A673 (cell line): ENCODE measurements around the gene MCM5. TPM values are rescaled to one million over a fixed set of nuclear protein-coding genes. Genes with fewer than 3 reads are reported as not detected.

Source experiments
- BruUV-seq: library from RNA; stranded (reverse); fragments of 400-500 nt; replicated peaks from 2 replicates; lab custom pipeline; 2021; lab: Mats Ljungman, UMichigan
- CTCF ChIA-PET: fragments of 300-600 bp; sonication (Branson Sonifier 250); formaldehyde crosslinking; loops from one replicate; lab custom pipeline; 2022; ENCODE audit warnings: antibody characterized with exemption; lab: Charles Lee
- POLR2A ChIA-PET: fragments of 300-600 bp; sonication (Branson Sonifier 250); formaldehyde crosslinking; loops from one replicate; lab custom pipeline; 2022; ENCODE audit warnings: antibody characterized with exemption; ENCODE audit not compliant: low non-redundant PET; lab: Charles Lee
- DNase-seq: peaks from one replicate; pipeline ENCODE4 v3.0.0-alpha.2; 2015; ENCODE audit warnings: low spot score
- H3K27ac ChIP-seq: fragments of 200-600 bp; sonication (generic); 2 replicates; pipeline ENCODE4 v1.5.1; 2016; ENCODE audit warnings: mixed run types, low read depth, mild to moderate bottlenecking, mixed read lengths, antibody characterized with exemption, low read length; ENCODE audit not compliant: poor library complexity, severe bottlenecking
- H3K27me3 ChIP-seq: fragments of 200-600 bp; sonication (generic); replicated peaks from 2 replicates; pipeline ENCODE4 v1.6.1; 2017; ENCODE audit warnings: mixed run types, low read depth, mild to moderate bottlenecking, mixed read lengths, antibody characterized with exemption, low read length; ENCODE audit not compliant: insufficient read depth, poor library complexity
- H3K36me3 ChIP-seq: fragments of 200-600 bp; sonication (generic); 2 replicates; pipeline ENCODE4 v1.6.1; 2016; ENCODE audit warnings: mixed run types, mild to moderate bottlenecking, mixed read lengths, antibody characterized with exemption, low read length; ENCODE audit not compliant: insufficient read depth, poor library complexity, severe bottlenecking
- H3K4me1 ChIP-seq: fragments of 200-600 bp; sonication (generic); 2 replicates; pipeline ENCODE4 v1.6.1; 2017; ENCODE audit warnings: mixed run types, mild to moderate bottlenecking, mixed read lengths, antibody characterized with exemption, low read length; ENCODE audit not compliant: insufficient read depth, poor library complexity, severe bottlenecking
- H3K4me3 ChIP-seq: fragments of 200-600 bp; sonication (generic); 2 replicates; pipeline ENCODE4 v1.5.1; 2016; ENCODE audit warnings: low read depth, mixed run types, mild to moderate bottlenecking, mixed read lengths, low read length; ENCODE audit not compliant: poor library complexity, severe bottlenecking
- H3K9me3 ChIP-seq: fragments of 200-600 bp; sonication (generic); 2 replicates; pipeline ENCODE4 v1.6.1; 2016; ENCODE audit warnings: mixed run types, low read depth, mild to moderate bottlenecking, mixed read lengths, antibody characterized with exemption, low read length; ENCODE audit not compliant: poor library complexity, severe bottlenecking
- CTCF ChIP-seq: fragments of 300-800, 200-600 bp; sonication (generic); conservative IDR thresholded peaks from 2 replicates; pipeline ENCODE4 v1.5.1; 2017; ENCODE audit warnings: low read depth, mild to moderate bottlenecking, antibody characterized with exemption, low read length, moderate library complexity, mixed read lengths
- EZH2 ChIP-seq: fragments of 200-600 bp; sonication (generic); IDR thresholded peaks from 2 replicates; pipeline ENCODE4 v1.6.1; 2017; ENCODE audit warnings: borderline replicate concordance, low read depth, mild to moderate bottlenecking, mixed read lengths, antibody characterized with exemption, low read length; ENCODE audit not compliant: poor library complexity, severe bottlenecking
- intact Hi-C: fragments of 100-400 bp; cut with micrococcal nuclease; formaldehyde crosslinking; loops from one replicate; pipeline ENCODE4 v1.10.0; 2022; ENCODE audit not compliant: unreplicated experiment
- total RNA-seq: library from RNA; stranded (reverse); gene quantifications from 2 replicates; pipeline ENCODE4 v1.2.3, GENCODE V29; 2021

The MCM5 gene
- total RNA-seq, 1 experiment from 2014 or later: 245 TPM

- Histone ChIP-seq H3K27ac (no peak overlapping the region), H3K4me1 (no peaks in the 10 kb centered on the region), H3K4me3 (no peak overlapping the region), H3K9me3 (no peaks in the 10 kb centered on the region), H3K27me3 (no peaks in the 10 kb centered on the region), H3K36me3 (peaks cover 89% of the 10 kb centered on the region)
- CTCF ChIA-PET: no interaction called here
- TF ChIP-seq EZH2 (no peak), CTCF (no peak)
- POLR2A ChIA-PET: no interaction called here
- intact Hi-C loops: no loop called here
- no peak for DNase-seq
- BruUV-seq: no TSS peak
Measured at GRCh38 chr22:35422936-35423335, 23.0 kb downstream of the MCM5 start.

GRCh38 chr22:35424081-35424480 lies 24.1 kb downstream of the MCM5 start:
- no peak overlapping the region for H3K27ac ChIP-seq
- no peaks in the 10 kb centered on the region for H3K9me3 ChIP-seq
- H3K4me3 ChIP-seq: no peak overlapping the region
- BruUV-seq: no TSS peak
- intact Hi-C loops: no loop called here
- POLR2A ChIA-PET: no interaction called here
- no peaks in the 10 kb centered on the region for H3K4me1 ChIP-seq
- no peaks in the 10 kb centered on the region for H3K27me3 ChIP-seq
- no peak for TF ChIP-seq EZH2
- TF ChIP-seq CTCF: no peak
- CTCF ChIA-PET: no interaction called here
- peaks cover 87% of the 10 kb centered on the region for H3K36me3 ChIP-seq
- no peak for DNase-seq

DNA sequence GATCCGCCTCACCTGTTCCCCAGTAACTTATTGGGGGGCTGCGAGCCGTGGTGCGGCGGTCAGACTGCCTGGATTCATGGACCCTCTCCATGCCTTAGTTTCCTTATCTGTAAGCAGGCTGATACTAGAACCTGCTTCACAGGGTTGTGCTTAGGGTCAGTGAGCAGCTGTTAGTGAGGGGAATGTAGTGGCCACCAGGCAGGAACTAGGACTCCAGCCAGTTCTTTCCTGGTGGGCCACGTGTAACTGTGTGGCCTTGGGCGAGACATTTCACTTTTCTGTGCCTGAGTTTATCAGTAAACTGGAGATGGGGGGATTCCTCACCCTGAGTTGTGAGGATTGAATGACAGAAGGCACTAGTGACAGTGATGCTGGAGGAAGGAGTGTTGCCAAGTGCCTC lies 24.8 kb downstream of the MCM5 start:
- Histone ChIP-seq H3K9me3 (no peaks in the 10 kb centered on the region), H3K27ac (no peak overlapping the region), H3K4me1 (no peaks in the 10 kb centered on the region), H3K4me3 (no peak overlapping the region), H3K36me3 (peaks cover 84% of the 10 kb centered on the region), H3K27me3 (no peaks in the 10 kb centered on the region)
- TF ChIP-seq EZH2 (no peak), CTCF (no peak)
- intact Hi-C loops: no loop called here
- POLR2A ChIA-PET: interaction anchor here (0.6 kb wide), 1 partner anchor 20 kb away, joined by 7 read pairs; no protein-coding TSS in a partner anchor
- CTCF ChIA-PET: no interaction called here
- BruUV-seq: no TSS peak
- DNase-seq: no peak
